Panc1 (cell line): ENCODE measurements around the gene SHOC2.
A peak's percentile ranks its signal among the peaks of the same experiment; 100 is the strongest.

ENCODE experiments used
- CTCF ChIP-seq: fragments of 450-650 bp; IDR thresholded peaks from 2 replicates; pipeline ENCODE4 v1.5.1; 2017; ENCODE audit warnings: mild to moderate bottlenecking
- SIN3A ChIP-seq: IDR thresholded peaks from 2 replicates; pipeline ENCODE4 v1.6.1; 2012; ENCODE audit warnings: low read depth, mild to moderate bottlenecking, low read length, moderate library complexity, borderline replicate concordance; ENCODE audit not compliant: insufficient read depth

DNA sequence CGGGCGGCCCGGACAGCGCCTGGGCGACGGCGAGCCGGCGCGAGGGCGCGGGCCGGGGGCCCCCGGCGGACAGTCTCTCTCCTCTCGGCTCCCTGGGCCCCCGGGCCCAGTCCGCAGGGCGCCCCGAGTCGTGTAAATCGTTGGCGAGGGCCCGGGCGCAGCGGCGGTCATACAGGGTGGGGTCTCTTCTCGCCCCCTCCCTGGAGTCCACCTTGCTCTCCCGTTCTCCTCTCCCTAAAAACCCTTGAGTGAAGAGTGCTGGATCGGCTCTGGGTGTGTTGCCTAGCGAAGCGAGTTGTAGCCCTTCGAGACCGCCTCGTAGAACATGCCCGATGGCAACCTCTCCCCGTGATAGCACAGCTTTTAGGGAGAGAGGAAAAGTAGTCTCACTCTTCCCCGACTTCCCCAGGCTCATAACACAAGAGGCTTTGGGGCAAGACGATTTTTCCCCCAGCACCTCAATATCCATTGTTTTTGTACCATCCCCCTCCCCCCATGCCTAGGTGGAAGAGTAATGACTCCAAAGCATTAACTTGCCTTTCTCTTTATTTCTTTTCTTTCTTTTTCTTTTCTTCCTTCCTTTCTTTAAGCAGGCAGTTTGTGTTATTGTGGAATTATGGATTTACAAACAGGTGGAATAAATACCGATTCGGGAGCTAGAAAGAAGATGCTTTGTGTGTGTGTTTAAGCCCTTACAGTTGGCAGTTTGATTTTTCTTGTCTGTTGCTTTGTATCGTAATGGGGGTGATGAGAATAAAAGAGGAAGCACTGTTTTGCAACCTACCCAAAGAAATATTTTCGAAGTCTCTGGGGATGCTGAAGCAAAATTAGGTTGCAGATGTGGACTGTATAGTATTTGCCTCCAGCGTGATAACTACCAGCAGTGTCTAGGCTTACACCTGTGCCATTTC, 822 bp downstream of the SHOC2 start:
- TF ChIP-seq CTCF (no peak), SIN3A (peak; percentile 42)
